ENCODE results near the gene HEATR9.

Gene HEATR9

DNA sequence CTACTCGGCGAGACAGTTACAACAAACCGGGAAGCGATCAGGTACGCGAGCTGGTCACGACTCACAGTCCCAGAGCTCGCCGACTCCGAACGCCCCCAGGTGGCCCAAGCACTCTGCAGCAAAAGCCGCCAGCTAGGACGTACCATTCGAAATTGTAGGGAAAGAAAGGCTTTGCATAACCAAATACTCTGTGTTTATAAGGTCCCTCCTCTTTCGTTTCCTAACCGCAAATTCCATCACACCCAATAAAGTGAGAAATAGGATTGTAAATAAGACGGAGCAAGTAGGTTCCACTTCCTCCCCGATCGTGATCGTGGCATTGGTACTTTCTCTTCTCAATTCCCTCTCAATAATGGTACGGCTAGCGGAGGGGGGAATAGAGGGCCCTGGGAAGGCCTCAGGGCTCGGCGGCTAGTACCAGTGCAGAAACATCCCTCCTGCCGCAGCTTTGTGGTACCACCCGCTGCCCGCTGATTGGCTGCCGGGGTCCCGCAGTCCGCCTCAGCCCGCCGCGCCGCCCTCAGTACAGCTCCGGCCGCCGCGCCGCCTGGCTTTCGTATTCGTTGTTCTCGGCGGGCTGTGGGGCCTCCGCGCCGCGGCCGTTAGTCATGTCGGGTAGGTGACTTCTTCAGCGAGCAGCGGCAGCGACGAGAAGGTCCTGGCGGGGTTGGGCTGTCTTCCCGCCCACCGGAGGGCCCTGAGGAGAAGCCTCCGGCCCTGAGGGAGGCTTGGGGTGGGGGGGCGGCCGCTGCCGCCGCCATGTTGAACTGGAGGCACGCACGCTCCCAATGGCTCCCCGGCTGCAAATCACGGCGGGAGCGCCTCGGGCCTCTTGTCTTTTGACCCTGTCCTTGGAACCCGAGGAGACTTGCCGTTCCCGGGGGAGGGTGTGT is 59.5 kb downstream of the HEATR9 start, which contains the start of gene TAF15:
Gene TAF15, plus strand, starts transcription at position 523 of the 893 bp plus-strand sequence. Its CDS starts 86 bp downstream, at position 609.
- peak; percentile 98 for DNase-seq (ENCODE audit: low read depth)

DNA sequence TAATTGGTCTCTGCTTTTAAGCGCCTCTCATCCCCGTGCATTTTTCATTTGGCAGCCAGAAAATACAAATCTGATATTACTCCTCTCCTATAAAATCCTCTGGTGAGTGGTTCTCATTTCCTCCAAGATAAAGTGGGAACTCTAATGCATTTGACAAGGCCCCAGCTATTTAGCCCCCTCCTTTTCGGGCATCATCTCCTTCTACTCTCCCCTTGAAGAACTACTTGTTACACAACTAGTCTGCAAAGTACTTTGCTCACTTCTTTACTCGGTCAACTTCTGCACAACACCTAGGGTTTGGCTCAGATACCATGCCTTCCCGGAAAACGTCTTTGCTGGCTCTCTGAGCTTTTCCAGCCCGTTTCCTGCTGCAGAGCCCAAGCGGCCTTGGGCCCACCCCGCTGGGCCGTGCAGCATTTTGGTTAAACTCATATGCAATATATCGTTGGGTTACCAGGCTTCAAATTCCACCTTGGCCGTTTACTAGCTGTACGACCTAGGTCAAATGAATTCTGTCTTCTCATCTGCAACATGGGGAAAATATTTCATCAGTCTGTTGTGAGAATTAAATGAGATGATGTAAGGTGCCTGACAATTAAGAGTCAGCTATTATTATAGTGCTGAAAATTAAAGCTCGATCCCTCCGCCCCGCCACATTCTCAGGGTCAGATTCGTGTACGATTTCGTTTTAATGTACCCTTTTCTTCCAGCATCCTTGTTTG is 60.3 kb downstream of the HEATR9 start:
- DNase-seq (ENCODE audit: low read depth), result peak; percentile 43

DNA sequence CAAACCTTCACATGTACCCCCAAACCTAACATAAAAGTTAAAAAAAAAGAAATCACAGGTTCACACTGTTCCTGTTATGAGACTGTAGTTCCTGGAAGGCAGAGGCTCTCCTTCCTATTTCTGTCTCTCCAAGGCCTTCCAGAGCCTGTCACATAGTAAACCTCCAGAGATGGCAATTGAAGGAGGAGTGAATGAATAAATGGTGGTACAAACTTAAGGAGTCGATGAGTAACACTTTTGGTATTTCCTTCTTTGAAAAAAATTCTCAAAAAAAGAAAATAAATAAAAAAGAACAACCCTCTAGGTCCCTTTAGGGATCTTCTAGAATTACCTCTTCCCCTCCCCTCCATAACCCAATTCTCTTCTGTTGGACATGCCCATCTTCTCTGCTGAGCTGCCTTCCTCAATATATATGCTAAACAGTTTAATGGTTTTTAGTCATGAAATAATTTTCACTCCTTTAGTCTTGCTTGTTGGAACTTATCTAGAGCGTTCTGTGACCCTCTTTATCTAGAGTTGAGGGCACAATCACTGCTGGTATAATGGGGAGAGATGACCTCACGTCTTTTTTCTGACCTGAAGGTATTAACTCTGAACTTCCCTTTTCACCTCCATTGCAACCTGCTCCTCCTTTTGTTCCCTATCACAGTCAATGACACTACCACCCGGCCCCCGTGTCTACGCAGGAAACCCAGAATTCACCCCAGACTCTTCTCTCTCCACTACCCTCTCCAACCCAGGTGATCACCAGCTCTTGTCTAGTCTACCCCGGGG is 61.1 kb downstream of the HEATR9 start:
- DNase-seq (ENCODE audit: low read depth), result no peak
